ENCODE data around the gene TENM3.

DNA sequence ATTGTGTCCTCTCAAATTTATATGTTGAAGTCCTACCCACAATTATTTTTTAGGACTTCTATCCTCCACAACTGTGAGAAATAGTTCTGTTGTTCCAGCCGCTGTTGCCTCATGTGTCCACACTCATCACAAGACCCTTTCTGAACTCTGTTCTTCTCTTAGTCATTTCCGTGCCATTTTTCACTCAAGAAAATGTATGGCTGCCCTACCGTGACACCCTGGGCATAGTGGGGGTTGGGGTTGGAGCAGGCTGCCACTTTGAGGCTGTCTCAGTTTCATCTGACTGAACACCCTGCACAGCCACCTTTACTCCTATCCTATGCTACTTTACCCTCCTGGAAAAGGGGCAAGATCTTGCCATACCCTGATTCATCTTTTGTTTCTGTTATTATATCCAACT lies 319.1 kb downstream of the TENM3 start:
- TF ChIP-seq, protein P1, sequence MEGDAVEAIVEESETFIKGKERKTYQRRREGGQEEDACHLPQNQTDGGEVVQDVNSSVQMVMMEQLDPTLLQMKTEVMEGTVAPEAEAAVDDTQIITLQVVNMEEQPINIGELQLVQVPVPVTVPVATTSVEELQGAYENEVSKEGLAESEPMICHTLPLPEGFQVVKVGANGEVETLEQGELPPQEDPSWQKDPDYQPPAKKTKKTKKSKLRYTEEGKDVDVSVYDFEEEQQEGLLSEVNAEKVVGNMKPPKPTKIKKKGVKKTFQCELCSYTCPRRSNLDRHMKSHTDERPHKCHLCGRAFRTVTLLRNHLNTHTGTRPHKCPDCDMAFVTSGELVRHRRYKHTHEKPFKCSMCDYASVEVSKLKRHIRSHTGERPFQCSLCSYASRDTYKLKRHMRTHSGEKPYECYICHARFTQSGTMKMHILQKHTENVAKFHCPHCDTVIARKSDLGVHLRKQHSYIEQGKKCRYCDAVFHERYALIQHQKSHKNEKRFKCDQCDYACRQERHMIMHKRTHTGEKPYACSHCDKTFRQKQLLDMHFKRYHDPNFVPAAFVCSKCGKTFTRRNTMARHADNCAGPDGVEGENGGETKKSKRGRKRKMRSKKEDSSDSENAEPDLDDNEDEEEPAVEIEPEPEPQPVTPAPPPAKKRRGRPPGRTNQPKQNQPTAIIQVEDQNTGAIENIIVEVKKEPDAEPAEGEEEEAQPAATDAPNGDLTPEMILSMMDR (IDR thresholded peaks at IDR 0.05; ENCODE audit: borderline replicate concordance, extremely low read depth, low read length, poor library complexity, severe bottlenecking): no peak
- TF ChIP-seq EZH2 (IDR thresholded peaks at IDR 0.05; ENCODE audit: borderline replicate concordance, low read depth, low read length, severe bottlenecking): no peak
